Neural progenitor cell (in vitro differentiated cells): ENCODE measurements around the gene PLD4. TPM values are rescaled to one million over a fixed set of nuclear protein-coding genes. Genes with fewer than 3 reads are reported as not detected.

Source experiments
- DNase-seq: peaks from one replicate; pipeline ENCODE4 v3.0.0-alpha.2; 2016; ENCODE audit warnings: low spot score
- H2AFZ ChIP-seq: fragments of 200-600 bp; sonication (generic); replicated peaks from 2 replicates; pipeline ENCODE4 v1.6.1; 2016; ENCODE audit warnings: antibody characterized with exemption
- H3F3A ChIP-seq: fragments of 200-600 bp; sonication (generic); 2 replicates; pipeline ENCODE4 v1.6.1; 2016; ENCODE audit warnings: antibody characterized with exemption, low read depth
- H3K27ac ChIP-seq: fragments of 200-600 bp; sonication (generic); 2 replicates; pipeline ENCODE4 v1.5.1; 2016; ENCODE audit warnings: mild to moderate bottlenecking
- H3K27me3 ChIP-seq: fragments of 200-600 bp; sonication (generic); 2 replicates; pipeline ENCODE4 v1.6.1; 2016; ENCODE audit warnings: mild to moderate bottlenecking, moderate library complexity
- H3K36me3 ChIP-seq: fragments of 200-600 bp; sonication (generic); 2 replicates; pipeline ENCODE4 v1.5.1; 2016
- H3K4me1 ChIP-seq: fragments of 200-600 bp; sonication (generic); 2 replicates; pipeline ENCODE4 v1.6.1; 2016; ENCODE audit warnings: mixed run types
- H3K4me2 ChIP-seq: fragments of 200-600 bp; sonication (generic); 2 replicates; pipeline ENCODE4 v1.6.1; 2016
- H3K4me3 ChIP-seq: fragments of 200-600 bp; sonication (generic); 2 replicates; pipeline ENCODE4 v1.5.1; 2016
- H3K79me2 ChIP-seq: fragments of 200-600 bp; sonication (generic); 2 replicates; pipeline ENCODE4 v1.6.1; 2016; ENCODE audit warnings: low read depth
- H3K9ac ChIP-seq: fragments of 200-600 bp; sonication (generic); 2 replicates; pipeline ENCODE4 v1.6.1; 2016
- H3K9me3 ChIP-seq: fragments of 200-600 bp; sonication (generic); 2 replicates; pipeline ENCODE4 v1.5.1; 2016; ENCODE audit warnings: low read depth
- H4K20me1 ChIP-seq: fragments of 200-600 bp; sonication (generic); 2 replicates; pipeline ENCODE4 v1.6.1; 2016; ENCODE audit warnings: low read depth
- H3K27ac Mint-ChIP-seq: 3 replicates; pipeline ENCODE4 v1.8.0; 2021; ENCODE audit warnings: mixed read lengths
- H3K27me3 Mint-ChIP-seq: 2 replicates; pipeline ENCODE4 v1.8.0; 2022; ENCODE audit warnings: low read depth, mild to moderate bottlenecking, inconsistent platforms, moderate library complexity, mixed read lengths; ENCODE audit not compliant: insufficient read depth
- H3K36me3 Mint-ChIP-seq: 3 replicates; pipeline ENCODE4 v1.8.0; 2021; ENCODE audit warnings: mixed read lengths
- H3K4me1 Mint-ChIP-seq: 3 replicates; pipeline ENCODE4 v1.8.0; 2021; ENCODE audit warnings: mixed read lengths
- H3K4me3 Mint-ChIP-seq: 3 replicates; pipeline ENCODE4 v1.8.0; 2021; ENCODE audit warnings: mild to moderate bottlenecking, moderate library complexity, mixed read lengths
- H3K9me3 Mint-ChIP-seq: 3 replicates; pipeline ENCODE4 v1.8.0; 2020; ENCODE audit warnings: mixed read lengths
- CTCF ChIP-seq: fragments of 200-600 bp; sonication (generic); IDR thresholded peaks from 2 replicates; pipeline ENCODE4 v1.5.1; 2017; ENCODE audit warnings: antibody characterized with exemption, mild to moderate bottlenecking
- EZH2 ChIP-seq: fragments of 200-600 bp; sonication (generic); IDR thresholded peaks from 2 replicates; pipeline ENCODE4 v1.6.1; 2017; ENCODE audit warnings: antibody characterized with exemption, mild to moderate bottlenecking, moderate library complexity
- EZH2phosphoT487 ChIP-seq: fragments of 200-600 bp; sonication (generic); IDR thresholded peaks from 2 replicates; pipeline ENCODE4 v1.6.1; 2017; ENCODE audit warnings: antibody characterized with exemption
- total RNA-seq: library from RNA; depleted of rRNA; stranded (reverse); fragments of >200 nt; gene quantifications from 2 replicates; pipeline ENCODE4 v1.2.3, GENCODE V29; 2015; ENCODE audit warnings: low replicate concordance

Gene PLD4
- total RNA-seq, 1 donor from 2014 or later, result not detected

GRCh38 chr14:104965561-104966231, 41.0 kb downstream of the PLD4 start:
- Mint-ChIP-seq H3K36me3 (no peaks in the 10 kb centered on the region), H3K27me3 (peaks cover 9% of the 10 kb centered on the region), H3K4me3 (no peak overlapping the region), H3K27ac (no peak overlapping the region), H3K9me3 (no peaks in the 10 kb centered on the region), H3K4me1 (peaks cover 9% of the 10 kb centered on the region)
- H3K79me2 ChIP-seq, result no peaks in the 10 kb centered on the region
- H3K4me1 ChIP-seq, result peaks cover 14% of the 10 kb centered on the region
- no peak overlapping the region for H3K4me2 ChIP-seq
- no peak for DNase-seq
- peaks cover 11% of the 10 kb centered on the region for H3F3A ChIP-seq
- H2AFZ ChIP-seq, result no peak overlapping the region
- peaks cover 18% of the 10 kb centered on the region for H3K27me3 ChIP-seq
- no peak overlapping the region for H3K4me3 ChIP-seq
- no peaks in the 10 kb centered on the region for H4K20me1 ChIP-seq
- TF ChIP-seq EZH2phosphoT487 (no peak), CTCF (no peak), EZH2 (no peak)
- H3K27ac ChIP-seq, result no peak overlapping the region
- H3K9me3 ChIP-seq, result no peaks in the 10 kb centered on the region
- no peaks in the 10 kb centered on the region for H3K36me3 ChIP-seq
- H3K9ac ChIP-seq, result no peak overlapping the region

DNA sequence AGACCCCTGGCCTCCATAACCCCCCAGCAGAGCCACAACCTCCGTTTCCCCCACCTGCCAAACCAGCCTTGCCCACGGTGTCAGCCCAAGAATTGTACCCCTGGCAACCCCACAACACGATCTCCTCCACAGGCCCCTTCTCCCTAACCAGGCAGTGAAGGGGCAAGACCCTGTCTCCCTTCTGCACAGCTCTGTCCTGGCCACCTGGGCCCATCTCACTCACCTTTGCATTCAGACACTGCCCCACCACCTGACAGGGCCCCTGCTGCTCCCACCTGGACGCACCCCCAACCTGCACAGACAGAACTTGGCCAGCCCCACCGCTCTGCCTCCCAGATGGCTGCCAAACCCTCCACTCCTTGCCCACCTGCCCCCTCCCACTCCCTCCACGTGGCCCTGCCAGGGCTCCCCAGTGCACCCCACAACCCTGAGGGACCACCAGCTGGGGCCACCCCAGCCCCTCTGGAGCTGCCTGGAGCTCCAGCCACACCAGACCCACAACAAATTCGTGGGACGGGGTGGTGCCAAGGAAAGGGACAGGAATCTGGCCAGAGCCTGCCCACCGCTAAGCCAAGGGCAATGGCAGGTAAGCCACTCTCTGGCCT, 41.7 kb downstream of the PLD4 start:
- no peak overlapping the region for H3K4me2 ChIP-seq
- H3K9me3 Mint-ChIP-seq, result no peaks in the 10 kb centered on the region
- peaks cover 9% of the 10 kb centered on the region for H3K27me3 Mint-ChIP-seq
- H3K36me3 Mint-ChIP-seq, result no peaks in the 10 kb centered on the region
- H3K4me1 Mint-ChIP-seq, result peaks cover 9% of the 10 kb centered on the region
- H3K27ac ChIP-seq, result no peak overlapping the region
- peak overlapping the region; percentile 86 for H3K27ac Mint-ChIP-seq
- H3F3A ChIP-seq, result peaks cover 11% of the 10 kb centered on the region
- DNase-seq, result no peak
- H3K36me3 ChIP-seq, result no peaks in the 10 kb centered on the region
- H3K4me3 ChIP-seq, result no peak overlapping the region
- H3K9ac ChIP-seq, result no peak overlapping the region
- H3K4me3 Mint-ChIP-seq, result no peak overlapping the region
- H2AFZ ChIP-seq, result no peak overlapping the region
- H4K20me1 ChIP-seq, result no peaks in the 10 kb centered on the region
- H3K79me2 ChIP-seq, result no peaks in the 10 kb centered on the region
- H3K4me1 ChIP-seq, result peaks cover 14% of the 10 kb centered on the region
- no peak for TF ChIP-seq EZH2phosphoT487
- no peak for TF ChIP-seq CTCF
- no peak for TF ChIP-seq EZH2
- H3K27me3 ChIP-seq, result peaks cover 18% of the 10 kb centered on the region
- no peaks in the 10 kb centered on the region for H3K9me3 ChIP-seq

GRCh38 chr14:104966981-104967385, 42.3 kb downstream of the PLD4 start:
- peaks cover 9% of the 10 kb centered on the region for H3K4me1 Mint-ChIP-seq
- no peak overlapping the region for H3K9ac ChIP-seq
- DNase-seq, result no peak
- peaks cover 18% of the 10 kb centered on the region for H3K27me3 ChIP-seq
- no peak overlapping the region for H3K4me3 Mint-ChIP-seq
- H3F3A ChIP-seq, result peaks cover 11% of the 10 kb centered on the region
- no peaks in the 10 kb centered on the region for H3K79me2 ChIP-seq
- no peaks in the 10 kb centered on the region for H3K36me3 ChIP-seq
- H3K4me1 ChIP-seq, result peaks cover 14% of the 10 kb centered on the region
- no peak overlapping the region for H2AFZ ChIP-seq
- H3K4me3 ChIP-seq, result no peak overlapping the region
- H3K36me3 Mint-ChIP-seq, result no peaks in the 10 kb centered on the region
- H4K20me1 ChIP-seq, result no peaks in the 10 kb centered on the region
- H3K27me3 Mint-ChIP-seq, result peaks cover 9% of the 10 kb centered on the region
- no peaks in the 10 kb centered on the region for H3K9me3 ChIP-seq
- peak overlapping the region; percentile 77 for H3K4me2 ChIP-seq
- no peak overlapping the region for H3K27ac Mint-ChIP-seq
- H3K9me3 Mint-ChIP-seq, result no peaks in the 10 kb centered on the region
- no peak for TF ChIP-seq CTCF
- H3K27ac ChIP-seq, result no peak overlapping the region
